ENCODE results near the gene MYO9A.

GRCh38 chr15:72110355-72110754 lies 7.6 kb downstream of the MYO9A start:
- TF ChIP-seq CTCF (IDR thresholded peaks at IDR 0.05), result no peak
- TF ChIP-seq POLR2A (IDR thresholded peaks at IDR 0.05), result no peak
